ENCODE data around the gene PEX26. TPM values are rescaled to one million over a fixed set of nuclear protein-coding genes. Genes with fewer than 3 reads are reported as not detected.
"Not testable (repeated sequence)": the region's sequence is repeated elsewhere in the genome, so short reads cannot be mapped to it uniquely, and the experiment has no call there.

Gene PEX26
- 10 to 100 TPM; 35.5 to 35.9 TPM for total RNA-seq

DNA sequence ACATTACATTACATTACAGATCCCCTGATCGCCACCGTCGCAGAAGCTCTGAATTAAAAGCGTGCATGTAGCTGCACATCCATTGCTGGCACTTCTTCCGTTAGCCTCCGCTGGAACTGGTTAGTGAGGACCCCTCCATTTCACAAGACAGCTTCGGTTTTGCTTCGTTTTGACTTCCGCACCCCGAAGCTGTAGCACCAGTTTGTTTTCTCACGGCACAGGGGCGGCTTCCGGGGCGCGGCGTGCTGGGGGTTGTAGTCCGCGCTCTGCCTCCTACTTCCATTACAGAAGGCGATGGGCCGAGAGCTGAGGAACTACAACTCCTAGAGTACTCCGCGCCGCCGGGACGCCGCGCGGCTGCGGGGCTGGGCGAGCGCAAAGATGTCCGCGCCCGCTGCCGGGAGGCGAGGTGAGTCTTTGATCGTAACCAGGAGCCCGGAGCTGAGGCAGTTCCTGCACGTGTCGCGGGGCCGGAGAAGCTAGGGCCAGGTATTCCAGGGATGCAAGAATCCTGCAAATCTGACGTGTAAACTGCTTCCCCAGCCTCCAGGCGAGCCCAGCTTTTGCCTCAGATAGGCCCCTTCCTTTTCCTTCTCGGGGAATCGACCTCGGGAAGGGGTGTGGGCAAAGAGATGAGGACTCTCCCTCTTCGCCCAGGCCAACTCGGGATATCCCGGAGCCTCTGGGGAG is at the start of gene PEX26:
Gene PEX26, plus strand, starts transcription at position 352 of the 690 bp plus-strand sequence. CDS start 387 bp downstream, outside the sequence.
- POLR2A ChIA-PET, result interaction anchor here (0.7 to 4.9 kb wide), 26 partner anchors 13 to 448 kb away, joined by 3 to 72 read pairs (median 4); partner anchors contain the start of genes BCL2L13, BID and USP18
- Mint-ChIP-seq H3K4me1 (peaks cover 54% of the 10 kb centered on the region), H3K4me3 (peak within 1 kb of the TSS; percentile 93), H3K9me3 (no peaks in the 10 kb centered on the region), H3K27ac (peak within 1 kb of the TSS; percentile 93), H3K36me3 (ENCODE audit: low read depth) (peaks cover 41% of the 10 kb centered on the region), H3K27me3 (no peaks in the 10 kb centered on the region)
- DNase-seq, result peak; percentile 97
- CTCF ChIA-PET, result interaction anchor here (0.6 to 6.1 kb wide), 13 partner anchors 9 to 520 kb away, joined by 3 to 89 read pairs (median 5); partner anchors contain the start of genes MICAL3 and USP18

DNA sequence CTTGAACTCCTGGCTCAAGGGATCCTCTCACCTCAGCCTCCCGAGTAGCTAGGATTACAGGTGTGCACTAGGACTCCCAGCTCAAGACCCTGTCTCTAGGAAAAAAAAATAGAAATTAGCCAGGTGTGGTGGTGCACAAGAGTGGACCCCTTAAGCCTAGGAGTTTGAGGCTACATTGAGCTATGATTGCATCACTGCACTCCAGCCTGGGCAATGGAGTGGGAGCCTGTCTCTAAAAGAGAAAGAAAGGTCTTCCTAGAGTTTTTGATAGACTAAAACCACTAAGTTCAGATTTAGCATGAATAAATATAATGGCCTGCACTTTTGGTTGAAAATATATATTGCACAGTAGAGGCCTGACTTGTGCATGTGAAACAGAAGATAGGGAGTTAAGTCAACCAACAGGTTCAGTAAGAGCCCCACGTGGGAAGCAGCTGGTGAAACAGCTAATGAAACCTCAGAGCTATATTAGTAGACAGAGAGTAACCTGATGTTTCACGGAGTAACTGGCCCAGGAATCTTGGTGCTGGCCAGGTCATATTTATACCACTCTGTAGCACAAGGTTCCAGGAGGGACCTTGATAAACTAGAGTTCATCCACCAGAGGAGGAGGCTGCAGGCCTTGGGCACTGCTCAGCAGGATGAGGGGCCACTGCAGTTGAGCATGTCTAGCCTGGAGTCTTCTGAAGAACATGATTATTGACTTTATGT is 48.8 kb upstream of the PEX26 start:
- Mint-ChIP-seq H3K9me3 (no peaks in the 10 kb centered on the region), H3K36me3 (ENCODE audit: low read depth) (no peaks in the 10 kb centered on the region), H3K27ac (no peak overlapping the region), H3K4me3 (no peak overlapping the region), H3K27me3 (peaks cover 46% of the 10 kb centered on the region), H3K4me1 (peaks cover 7% of the 10 kb centered on the region)
- no peak for DNase-seq
- CTCF ChIA-PET, result interaction anchor here (1.3 to 2.4 kb wide), 2 partner anchors 47 to 199 kb away, joined by 5 to 12 read pairs; no protein-coding TSS in a partner anchor
- POLR2A ChIA-PET, result no interaction called here

DNA sequence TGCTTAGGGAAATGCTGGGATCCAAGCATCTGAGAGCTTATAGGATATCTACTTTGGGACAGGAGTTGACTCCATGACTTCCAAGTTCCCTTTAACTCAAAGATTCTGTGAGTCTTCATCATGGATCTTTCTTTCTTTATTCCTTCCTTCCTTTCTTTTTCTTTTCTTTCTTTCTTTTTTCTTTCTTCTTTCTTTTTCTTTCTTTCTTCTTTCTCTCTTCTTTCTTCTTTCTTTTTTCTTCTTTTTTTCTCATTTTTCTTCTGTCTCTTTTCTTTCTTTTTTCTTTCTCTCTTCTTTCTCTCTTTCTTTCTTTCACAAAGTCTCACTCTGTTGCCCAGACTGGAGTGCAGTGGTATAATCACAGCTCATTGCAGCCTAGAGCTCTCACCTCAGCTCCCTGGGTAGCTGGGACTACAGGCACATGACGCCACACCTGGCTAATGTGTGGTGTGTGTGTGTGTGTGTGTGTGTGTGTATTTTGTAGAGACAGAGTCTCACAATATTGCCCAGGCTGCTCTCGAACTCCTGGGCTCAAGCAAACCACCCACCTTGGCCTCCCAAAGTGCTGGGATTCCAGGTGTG is 48.0 kb upstream of the PEX26 start:
- H3K9me3 Mint-ChIP-seq, result no peaks in the 10 kb centered on the region
- H3K27ac Mint-ChIP-seq, result no peak overlapping the region
- peaks cover 43% of the 10 kb centered on the region for H3K27me3 Mint-ChIP-seq
- no peaks in the 10 kb centered on the region for H3K36me3 Mint-ChIP-seq (ENCODE audit: low read depth)
- H3K4me1 Mint-ChIP-seq, result peaks cover 4% of the 10 kb centered on the region
- CTCF ChIA-PET, result interaction anchor here (1.3 to 2.4 kb wide), 2 partner anchors 46 to 200 kb away, joined by 5 to 12 read pairs; no protein-coding TSS in a partner anchor
- POLR2A ChIA-PET, result no interaction called here
- no peak for DNase-seq
- H3K4me3 Mint-ChIP-seq, result no peak overlapping the region

DNA sequence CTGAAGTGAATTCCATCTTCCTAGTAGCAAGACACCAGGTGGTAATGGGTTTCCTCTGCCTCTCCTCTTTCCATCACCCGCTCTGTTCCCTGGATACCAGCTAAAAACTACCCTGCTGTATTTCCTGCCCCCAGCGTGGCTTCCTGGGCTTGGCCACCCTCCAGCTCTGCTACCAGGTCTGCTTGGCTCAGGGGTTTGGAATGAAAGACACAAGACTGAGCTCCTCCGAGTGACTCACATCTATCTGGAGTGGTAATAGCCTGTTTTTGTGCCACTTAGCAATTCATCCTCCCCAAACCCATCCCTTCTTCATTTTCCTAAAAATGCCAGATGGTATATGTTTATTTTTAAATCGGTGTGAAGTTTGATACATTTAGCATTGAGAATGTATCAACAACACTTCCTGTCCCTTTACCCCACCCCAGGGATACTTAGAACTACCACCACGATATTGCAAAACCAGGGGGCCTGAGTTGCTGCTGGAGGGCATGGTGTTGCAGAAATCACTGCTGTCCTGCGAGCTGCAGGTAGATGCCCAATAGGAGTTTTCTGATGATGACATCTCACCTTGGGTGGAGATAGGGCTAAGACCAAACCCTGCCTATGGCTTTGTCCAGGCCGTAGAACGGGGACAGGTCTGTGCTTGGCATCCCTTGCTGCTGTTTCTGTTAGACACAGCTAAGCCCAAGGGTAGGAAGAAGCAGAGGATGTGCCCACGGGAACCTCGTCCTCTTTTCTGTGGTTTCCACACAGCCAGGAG is 45.9 kb upstream of the PEX26 start:
- no peaks in the 10 kb centered on the region for H3K36me3 Mint-ChIP-seq (ENCODE audit: low read depth)
- no peak overlapping the region for H3K4me3 Mint-ChIP-seq
- DNase-seq, result no peak
- peaks cover 25% of the 10 kb centered on the region for H3K27me3 Mint-ChIP-seq
- H3K27ac Mint-ChIP-seq, result no peak overlapping the region
- no peaks in the 10 kb centered on the region for H3K4me1 Mint-ChIP-seq
- POLR2A ChIA-PET, result no interaction called here
- CTCF ChIA-PET, result interaction anchor here (0.5 kb wide), 1 partner anchor 61 kb away, joined by 3 read pairs; no protein-coding TSS in a partner anchor
- no peaks in the 10 kb centered on the region for H3K9me3 Mint-ChIP-seq

DNA sequence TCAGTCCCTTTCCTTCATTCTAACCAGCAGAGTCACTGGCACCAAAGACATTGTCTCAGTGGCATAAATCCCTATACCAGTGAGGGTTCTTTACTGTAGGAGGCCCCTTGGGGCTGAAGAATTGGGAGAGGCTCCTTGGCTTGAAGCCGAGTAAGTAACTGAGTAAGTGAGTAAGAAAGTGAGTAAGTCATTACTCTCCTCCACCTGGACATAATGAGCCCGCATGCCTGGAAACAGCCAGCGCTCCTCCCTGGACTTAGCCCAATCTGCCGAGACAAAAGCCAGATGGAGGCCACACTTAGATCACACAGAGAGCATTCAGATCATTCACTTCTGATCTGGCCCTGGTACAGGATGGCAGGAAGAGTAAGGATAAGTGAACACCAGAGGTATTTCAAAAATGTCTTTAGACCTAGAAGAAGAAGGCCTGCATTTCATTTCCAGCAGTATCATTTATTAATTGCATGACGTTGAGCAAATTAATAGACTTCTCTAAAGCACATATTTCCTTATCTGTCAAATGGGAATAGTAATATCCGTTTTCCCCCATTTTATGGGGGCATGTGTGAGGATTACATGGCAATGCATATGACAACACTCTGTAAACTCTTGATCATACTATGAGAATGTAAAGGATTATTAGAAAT is 45.2 kb upstream of the PEX26 start:
- Mint-ChIP-seq H3K27me3 (peaks cover 20% of the 10 kb centered on the region), H3K36me3 (ENCODE audit: low read depth) (no peaks in the 10 kb centered on the region), H3K9me3 (no peaks in the 10 kb centered on the region), H3K4me3 (no peak overlapping the region), H3K27ac (no peak overlapping the region), H3K4me1 (no peaks in the 10 kb centered on the region)
- ChIA-PET POLR2A (no interaction called here), CTCF (no interaction called here)
- DNase-seq, result no peak

DNA sequence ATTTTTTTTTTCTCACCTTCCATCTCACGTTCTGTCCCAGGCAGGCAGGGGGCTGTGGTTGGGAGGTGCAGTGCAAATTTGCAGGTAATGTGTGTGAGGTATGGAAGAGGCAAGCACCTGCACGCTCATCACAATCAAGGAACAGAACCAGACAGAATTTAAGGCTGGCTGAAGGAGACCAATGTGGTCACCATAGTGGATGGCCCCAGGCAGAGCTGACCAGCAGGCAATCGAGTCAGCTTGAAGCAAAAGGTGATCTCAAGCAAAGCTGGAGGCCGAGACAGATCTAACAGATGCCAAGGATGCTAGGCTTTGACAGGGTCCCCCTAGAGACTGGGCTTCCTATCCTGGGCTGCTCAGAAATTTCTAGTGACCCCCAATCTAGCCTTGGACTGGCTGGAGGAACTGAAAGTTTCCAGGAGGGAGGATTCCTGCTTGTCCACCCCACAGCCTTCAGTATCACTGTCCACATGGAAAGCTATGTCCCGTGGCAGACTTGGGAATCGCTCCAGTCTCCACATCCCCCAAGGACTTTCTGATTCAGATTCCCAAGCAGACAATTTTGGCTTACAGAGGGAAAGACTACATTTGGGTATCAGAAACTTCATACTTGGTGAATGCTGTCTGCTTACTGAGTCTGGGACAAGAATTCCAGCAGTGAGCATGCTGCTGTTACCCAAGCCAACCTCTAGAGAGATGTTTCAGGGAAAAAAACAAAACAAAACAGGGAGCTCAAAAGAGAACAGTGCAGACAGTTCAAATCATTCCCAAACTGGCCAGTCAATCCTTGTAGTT is 44.4 kb upstream of the PEX26 start:
- POLR2A ChIA-PET, result no interaction called here

DNA sequence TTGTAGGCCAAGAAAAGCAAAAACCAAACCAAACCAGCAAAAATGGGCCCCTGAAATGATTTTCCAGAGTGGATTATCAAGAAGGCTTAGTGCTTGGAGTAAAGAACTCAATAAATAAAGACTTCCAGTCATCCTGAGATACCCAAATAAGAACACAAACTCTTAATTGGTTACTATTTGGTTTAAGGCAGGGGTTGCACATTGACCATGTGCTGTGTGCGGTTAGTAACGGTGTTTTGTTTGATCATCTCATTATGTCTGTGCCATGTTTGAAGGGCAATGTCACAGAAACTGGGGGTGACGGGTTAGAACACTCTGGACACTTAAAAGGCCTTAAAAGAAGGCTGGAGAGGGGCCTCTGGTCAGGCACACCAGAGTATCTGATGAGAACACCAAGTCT is 43.7 kb upstream of the PEX26 start:
- DNase-seq, result no peak
- CTCF ChIA-PET, result no interaction called here
- Mint-ChIP-seq H3K4me3 (no peak overlapping the region), H3K9me3 (no peaks in the 10 kb centered on the region), H3K36me3 (ENCODE audit: low read depth) (no peaks in the 10 kb centered on the region), H3K27ac (no peak overlapping the region), H3K27me3 (peaks cover 14% of the 10 kb centered on the region), H3K4me1 (no peaks in the 10 kb centered on the region)
- POLR2A ChIA-PET, result no interaction called here

More for the DNA sequence above, 44.4 kb upstream of the PEX26 start:
- Mint-ChIP-seq H3K9me3 (no peaks in the 10 kb centered on the region), H3K27me3 (peaks cover 18% of the 10 kb centered on the region), H3K4me1 (no peaks in the 10 kb centered on the region), H3K36me3 (ENCODE audit: low read depth) (no peaks in the 10 kb centered on the region), H3K27ac (no peak overlapping the region), H3K4me3 (no peak overlapping the region)
- DNase-seq, result no peak
- CTCF ChIA-PET, result no interaction called here

DNA sequence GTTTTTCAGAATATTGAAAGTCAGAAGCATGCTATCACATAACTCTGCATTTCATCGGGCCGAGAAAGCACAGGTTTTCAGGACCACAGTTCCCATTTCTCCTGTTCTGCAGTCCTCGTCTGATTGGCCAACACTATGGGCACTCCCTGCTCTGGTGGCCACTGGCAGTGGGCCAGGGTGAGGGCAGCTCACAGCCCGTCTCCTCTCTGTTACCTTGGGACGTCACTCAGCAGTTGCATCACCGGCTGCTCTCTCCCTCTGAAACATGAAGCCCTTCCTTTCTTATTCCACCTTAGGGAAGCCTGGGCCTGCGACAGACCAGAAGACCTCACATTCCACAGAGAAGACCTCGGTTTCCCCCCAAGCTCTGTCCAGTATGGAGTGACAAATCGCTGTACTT is 42.0 kb upstream of the PEX26 start:
- CTCF ChIA-PET, result no interaction called here
- POLR2A ChIA-PET, result no interaction called here
- Mint-ChIP-seq H3K9me3 (no peaks in the 10 kb centered on the region), H3K4me1 (no peaks in the 10 kb centered on the region), H3K27me3 (peaks cover 13% of the 10 kb centered on the region), H3K27ac (no peak overlapping the region), H3K36me3 (ENCODE audit: low read depth) (no peaks in the 10 kb centered on the region), H3K4me3 (no peak overlapping the region)
- DNase-seq, result no peak

DNA sequence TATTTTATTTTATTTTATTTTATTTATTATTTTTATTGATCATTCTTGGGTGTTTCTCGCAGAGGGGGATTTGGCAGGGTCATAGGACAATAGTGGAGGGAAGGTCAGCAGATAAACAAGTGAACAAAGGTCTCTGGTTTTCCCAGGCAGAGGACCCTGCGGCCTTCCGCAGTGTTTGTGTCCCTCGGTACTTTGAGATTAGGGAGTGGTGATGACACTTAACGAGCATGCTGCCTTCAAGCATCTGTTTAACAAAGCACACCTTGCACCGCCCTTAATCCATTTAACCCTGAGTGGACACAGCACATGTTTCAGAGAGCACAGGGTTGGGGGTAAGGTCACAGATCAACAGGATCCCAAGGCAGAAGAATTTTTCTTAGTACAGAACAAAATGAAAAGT is 36.9 kb upstream of the PEX26 start:
- H3K4me3 Mint-ChIP-seq; H3K27me3 Mint-ChIP-seq; POLR2A ChIA-PET; H3K4me1 Mint-ChIP-seq; H3K27ac Mint-ChIP-seq; H3K9me3 Mint-ChIP-seq; DNase-seq; CTCF ChIA-PET; H3K36me3 Mint-ChIP-seq (ENCODE audit: low read depth): not testable (repeated sequence)

DNA sequence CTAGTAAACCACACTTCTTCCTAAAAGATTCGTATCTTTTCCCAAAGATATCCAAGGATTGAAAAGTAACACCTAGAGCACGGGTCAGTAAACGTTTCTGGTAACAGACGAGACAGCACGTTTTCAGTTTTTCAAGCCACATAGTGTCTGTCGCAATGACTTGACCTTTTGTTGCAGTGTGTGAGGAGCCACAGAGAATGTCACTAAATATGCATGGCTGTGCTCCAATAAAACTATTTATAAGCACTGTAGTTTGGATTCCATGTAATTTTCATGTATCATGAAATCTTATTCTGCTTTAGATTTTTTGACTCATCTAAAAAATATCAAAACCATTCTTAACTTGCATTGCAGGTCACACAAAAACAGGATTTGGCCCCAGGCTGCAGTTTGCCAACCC is 35.1 kb upstream of the PEX26 start:
- H3K4me1 Mint-ChIP-seq, result no peaks in the 10 kb centered on the region
- CTCF ChIA-PET, result interaction anchor here (0.7 kb wide), 1 partner anchor 34 kb away, joined by 3 read pairs; no protein-coding TSS in a partner anchor
- no peaks in the 10 kb centered on the region for H3K9me3 Mint-ChIP-seq
- no peak for DNase-seq
- H3K4me3 Mint-ChIP-seq, result no peak overlapping the region
- H3K27ac Mint-ChIP-seq, result no peak overlapping the region
- H3K36me3 Mint-ChIP-seq (ENCODE audit: low read depth), result no peaks in the 10 kb centered on the region
- POLR2A ChIA-PET, result no interaction called here
- H3K27me3 Mint-ChIP-seq, result peaks cover 4% of the 10 kb centered on the region

DNA sequence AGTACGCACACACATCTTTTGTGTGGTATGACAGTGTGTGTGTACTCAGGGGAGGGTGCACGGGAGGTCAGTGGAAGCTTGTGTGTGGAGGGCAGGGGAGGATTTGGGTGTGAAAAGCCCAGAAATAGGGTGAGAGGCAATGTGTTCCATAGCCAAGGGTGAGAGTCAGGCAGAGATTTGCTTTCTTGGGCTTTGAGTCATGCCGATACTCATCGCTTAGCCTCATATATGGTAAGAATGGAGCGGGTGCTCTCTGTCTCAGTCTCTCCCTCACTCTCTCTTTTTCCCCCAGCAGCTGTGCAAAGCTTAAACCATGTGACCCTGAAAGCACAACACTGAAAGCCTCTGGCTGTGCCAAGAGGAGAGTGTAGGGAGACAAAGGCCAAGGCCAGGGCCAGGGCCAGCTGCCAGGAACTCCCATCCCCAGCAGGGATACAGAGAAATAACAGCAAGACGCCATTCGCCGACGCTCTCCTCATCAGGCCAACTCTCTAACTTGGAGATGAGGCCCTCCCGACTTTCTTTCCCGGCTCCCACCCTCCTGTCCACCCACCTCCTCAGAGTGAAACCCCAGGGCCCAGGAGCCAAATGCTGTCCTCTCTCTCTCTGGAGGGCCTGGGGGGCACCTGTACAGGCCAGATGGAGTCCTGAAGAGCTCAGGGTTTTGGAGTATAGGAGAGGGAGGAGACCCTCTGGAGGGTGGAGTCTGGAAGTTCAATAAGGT is 33.1 kb upstream of the PEX26 start:
- Mint-ChIP-seq H3K36me3 (ENCODE audit: low read depth) (no peaks in the 10 kb centered on the region), H3K27me3 (peaks cover 11% of the 10 kb centered on the region), H3K27ac (no peak overlapping the region), H3K4me3 (no peak overlapping the region), H3K4me1 (no peaks in the 10 kb centered on the region), H3K9me3 (no peaks in the 10 kb centered on the region)
- ChIA-PET POLR2A (no interaction called here), CTCF (no interaction called here)
- no peak for DNase-seq
